Dermis blood vessel endothelial cell (primary cell): ENCODE data around the gene LAG3. TPM values are rescaled to one million over a fixed set of nuclear protein-coding genes. Genes with fewer than 3 reads are reported as not detected.

Experiments used
- DNase-seq: peaks from one replicate; pipeline ENCODE4 v3.0.0; 2010
- total RNA-seq: library from RNA; depleted of rRNA; stranded (reverse); fragments of >200 nt; gene quantifications from 2 replicates; pipeline ENCODE4 v1.2.3, GENCODE V29; 2014

Gene LAG3
- total RNA-seq, 1 donor from 2014 or later: under 0.01 TPM

DNA sequence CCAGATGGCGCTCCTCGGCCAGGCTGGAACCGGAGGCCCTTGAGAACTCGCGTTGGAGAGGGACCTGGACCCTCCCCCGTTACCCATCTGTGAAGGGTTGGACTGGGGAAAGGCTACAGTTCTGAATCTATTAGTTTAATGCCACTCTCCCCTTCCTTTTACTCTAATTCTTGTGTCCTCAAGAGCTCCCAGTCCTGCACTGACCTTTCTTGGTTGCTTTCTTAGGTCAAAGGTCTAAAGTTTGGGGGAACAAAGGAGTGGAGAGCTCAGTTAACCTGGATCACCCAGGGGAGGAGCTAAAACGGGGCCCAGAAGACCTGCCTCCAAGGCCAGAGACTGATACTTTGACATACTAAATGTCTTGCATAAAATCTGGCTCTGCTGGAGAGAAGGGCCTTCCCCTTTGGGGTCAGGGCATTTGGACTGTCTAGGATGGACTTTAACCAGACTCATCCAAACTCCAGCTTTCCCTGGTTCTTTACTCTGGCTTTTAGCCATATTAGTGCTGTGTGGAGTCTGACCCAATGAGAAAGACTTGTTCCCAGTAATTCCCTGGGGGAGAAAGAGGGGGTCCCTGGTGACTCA, 18.5 kb upstream of the LAG3 start:
- DNase-seq: no peak

DNA sequence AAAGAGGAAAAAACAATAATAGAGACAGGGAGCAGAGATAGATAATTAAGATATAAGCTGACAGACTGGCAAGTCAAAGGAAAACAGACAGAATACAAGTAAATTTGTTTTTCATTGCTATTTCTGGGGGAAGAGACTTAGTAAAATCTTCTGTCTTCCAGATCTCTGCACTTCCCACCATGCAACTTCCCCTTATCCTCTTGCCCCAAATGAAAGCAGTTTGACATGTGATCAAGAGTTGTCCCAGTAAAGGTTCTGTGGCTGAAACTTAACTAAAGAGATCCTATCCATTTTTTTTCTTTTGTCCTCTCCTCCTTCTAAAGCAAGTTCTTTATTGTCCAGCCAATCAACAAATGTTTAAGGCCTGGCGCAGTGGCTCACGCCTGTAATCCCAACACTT, 17.9 kb upstream of the LAG3 start:
- DNase-seq: no peak

- no peak for DNase-seq
These were observed 15.2 kb upstream of the LAG3 start for GRCh38 chr12:6757028-6757690.

DNA sequence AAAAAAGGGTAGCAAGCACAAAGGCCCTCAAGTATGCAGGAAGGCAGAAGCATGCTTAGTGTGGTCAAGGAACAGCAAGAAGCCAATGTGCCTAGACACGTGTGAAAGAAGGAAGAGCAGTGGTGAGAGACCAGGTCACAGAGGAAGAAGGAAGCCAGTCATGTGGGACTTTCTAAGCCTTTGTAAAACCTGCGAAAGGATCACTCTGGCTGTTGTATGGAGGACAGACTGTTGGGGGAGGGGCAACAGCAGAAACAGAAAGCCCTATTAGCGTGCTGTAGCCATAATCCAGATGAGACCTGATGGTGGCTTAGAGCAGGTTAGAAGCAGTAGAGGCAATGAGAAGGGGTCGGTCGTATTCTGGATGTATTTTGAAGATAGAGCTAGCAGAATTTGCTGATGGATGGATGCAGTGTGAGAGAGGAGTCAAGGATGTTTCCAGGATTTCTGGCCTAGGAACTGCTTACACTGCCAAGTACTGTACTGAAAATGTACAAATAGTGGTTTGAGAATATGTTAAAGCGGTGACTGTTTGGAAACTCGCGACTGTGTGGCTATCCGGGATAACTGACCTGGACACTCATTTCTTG, 13.7 kb upstream of the LAG3 start:
- DNase-seq: no peak

DNA sequence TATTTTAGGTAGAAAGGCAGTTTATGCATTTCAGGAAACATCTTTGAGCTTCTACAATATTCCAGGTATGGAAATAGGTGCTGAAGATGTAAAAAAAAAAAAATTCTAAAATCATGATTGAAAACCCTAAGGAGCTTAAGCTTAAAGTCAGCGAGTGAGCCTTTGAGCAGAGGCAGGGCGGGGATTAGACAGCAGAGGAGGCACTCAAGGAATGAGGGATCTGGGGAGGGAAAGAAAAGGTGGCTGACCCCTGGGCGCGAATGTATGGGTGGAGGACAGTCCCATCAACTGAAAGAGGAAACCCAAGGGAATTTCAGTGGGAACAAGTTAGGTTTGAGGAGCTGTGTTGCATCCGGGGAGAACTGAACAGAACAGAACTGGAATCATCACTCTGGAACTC, 12.6 kb upstream of the LAG3 start:
- no peak for DNase-seq

DNA sequence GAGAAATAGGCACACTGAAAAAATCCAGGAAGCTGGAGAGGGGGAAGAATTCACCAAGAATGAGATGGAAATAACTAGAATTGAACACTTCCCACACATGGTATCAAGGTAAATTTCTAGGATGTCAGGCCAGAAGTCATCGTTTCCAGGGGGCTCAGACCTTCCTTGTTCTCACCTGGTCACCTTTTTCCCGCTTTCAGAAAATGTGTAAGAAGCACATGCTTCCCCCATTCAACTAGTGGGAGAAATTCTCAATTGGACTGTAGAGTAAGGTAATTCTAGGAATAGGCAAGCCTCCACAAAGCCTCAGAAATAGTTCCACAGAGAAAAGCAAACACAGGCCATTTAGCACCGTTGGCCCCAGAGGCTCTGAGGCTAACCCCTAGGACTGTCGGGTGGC, 8.9 kb upstream of the LAG3 start:
- no peak for DNase-seq

- peak; percentile 98 for DNase-seq
These were observed 8.1 kb upstream of the LAG3 start for GRCh38 chr12:6764011-6764828.

- peak; percentile 26 for DNase-seq
These were observed 7.2 kb upstream of the LAG3 start for GRCh38 chr12:6765048-6765633.

- DNase-seq: peak; percentile 79
These were observed 6.4 kb upstream of the LAG3 start, which contains the start of gene PTMS for GRCh38 chr12:6765634-6766581. PTMS (plus strand) TSS chr12:6766363; CDS start chr12:6766706, 343 bp downstream.

DNA sequence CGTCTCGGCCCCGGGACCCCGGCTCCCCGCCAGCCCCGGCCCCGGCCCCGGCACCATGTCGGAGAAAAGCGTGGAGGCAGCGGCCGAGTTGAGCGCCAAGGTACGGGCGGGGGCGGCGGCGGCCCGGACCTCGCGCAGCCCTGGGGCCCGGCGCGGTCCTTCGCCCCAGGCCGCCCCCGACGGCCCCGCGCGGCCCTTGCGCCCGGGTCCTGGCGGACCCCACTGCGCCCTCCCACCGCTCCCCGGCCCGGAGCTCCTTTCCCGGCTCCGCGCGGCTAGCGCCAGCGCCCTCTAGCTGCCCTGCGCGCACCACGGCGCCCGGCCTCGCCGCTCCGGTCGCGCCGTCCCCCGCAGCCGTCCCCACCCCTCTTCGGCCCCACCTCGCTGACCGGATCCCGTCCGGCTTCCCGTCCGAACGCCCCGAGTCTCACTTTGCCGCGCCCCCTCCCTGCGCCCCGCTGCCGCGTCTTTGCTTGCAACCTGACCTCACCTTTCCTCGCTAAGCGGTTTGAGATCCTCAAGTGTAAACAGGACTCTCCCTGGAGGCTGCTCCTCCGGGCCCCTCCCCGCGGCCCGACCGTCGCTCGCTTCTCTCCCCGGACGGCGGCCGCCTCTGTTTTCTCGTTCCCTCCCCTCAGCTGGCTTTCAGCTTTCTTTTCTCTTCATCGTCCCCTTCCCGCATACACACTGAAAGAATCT, 5.5 kb upstream of the LAG3 start:
- DNase-seq: peak; percentile 81

DNA sequence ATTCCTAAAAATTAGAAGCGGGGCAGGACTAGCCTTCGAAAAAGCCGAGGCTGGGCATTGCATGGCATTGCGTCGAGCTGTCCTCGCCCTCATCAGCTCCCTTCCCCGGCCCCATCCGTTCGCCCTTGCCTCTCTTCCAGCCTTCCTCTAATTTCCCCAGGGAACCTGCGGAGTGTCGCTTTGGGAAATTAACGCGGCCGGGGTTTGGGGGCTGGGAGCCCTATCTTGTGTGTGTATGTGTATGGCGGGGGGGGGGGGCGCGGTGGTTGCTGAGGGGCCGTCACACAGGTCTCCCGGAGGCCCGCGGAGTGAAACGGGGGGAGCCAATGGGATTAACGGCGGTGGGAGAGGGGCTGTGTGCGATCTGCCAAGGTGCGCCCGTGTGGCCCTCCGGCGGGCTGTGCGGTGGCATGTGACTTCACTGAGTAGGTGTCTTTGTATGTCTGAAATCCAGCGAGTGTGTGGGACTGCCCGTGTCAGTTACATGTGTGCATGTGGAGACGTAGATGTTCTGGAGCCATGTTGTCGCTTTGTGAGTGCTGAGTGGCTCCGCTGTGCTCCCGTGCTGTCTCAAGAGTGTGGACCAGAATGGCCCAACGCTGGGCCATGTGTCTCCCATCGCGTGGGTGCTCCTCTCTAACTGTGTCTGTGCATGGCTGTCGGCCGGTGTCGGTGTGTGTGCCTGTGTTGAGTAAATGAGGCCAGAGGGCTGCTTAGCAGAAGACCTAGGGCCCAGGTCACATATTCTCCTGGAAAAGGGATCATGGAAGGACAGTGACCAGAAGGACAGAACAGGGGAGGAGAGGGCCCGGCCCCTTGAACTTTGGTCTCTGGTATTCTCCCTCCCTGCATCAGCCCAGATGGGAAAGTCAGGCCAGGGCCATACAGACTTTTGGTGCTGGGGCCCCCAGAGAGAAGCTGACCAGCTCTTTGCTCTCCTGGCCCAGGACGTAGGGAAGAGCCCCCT, 4.7 kb upstream of the LAG3 start:
- DNase-seq: peak; percentile 47

GRCh38 chr12:6768437-6768914, 3.8 kb upstream of the LAG3 start:
- DNase-seq: peak; percentile 21

GRCh38 chr12:6768990-6769389, 3.3 kb upstream of the LAG3 start:
- DNase-seq: peak; percentile 53

GRCh38 chr12:6769666-6770065, 2.7 kb upstream of the LAG3 start:
- no peak for DNase-seq

DNA sequence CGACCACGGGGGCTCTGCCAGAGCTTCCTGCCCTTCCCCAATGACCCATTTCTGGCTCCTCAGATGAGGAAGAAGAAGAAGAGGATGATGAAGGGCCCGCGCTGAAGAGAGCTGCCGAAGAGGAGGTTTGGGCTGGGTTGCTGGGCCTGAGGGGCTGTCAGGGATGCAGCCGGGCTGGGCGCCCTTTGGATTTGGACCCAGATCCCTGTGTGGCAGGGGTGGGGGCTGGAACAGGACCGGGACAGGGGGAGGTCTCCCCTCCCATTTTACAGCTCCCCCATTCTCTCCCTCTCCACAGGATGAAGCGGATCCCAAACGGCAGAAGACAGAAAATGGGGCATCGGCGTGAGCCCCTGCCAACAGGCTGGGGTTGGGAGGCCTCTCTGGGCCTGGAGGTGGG, 2.2 kb upstream of the LAG3 start:
- no peak for DNase-seq

DNA sequence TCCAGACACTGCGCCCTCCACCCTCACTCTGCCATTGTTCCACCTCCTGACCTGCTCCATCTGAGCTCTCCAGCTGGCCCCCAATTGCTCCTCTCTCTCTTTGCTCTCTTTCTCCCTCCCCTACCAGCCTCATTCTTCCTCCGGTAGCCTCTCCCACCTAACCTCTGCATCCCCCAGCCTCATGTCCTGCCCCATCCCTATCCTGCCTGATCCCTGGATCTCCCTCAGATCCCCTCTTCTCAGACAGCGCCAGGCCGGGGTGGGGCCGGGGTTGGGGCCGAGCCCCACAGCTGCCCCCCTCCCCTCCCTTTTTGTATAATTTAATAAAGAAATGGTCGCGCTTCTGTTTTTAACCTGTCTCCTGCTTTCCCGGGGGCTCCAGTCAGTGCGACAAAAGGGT, 1.7 kb upstream of the LAG3 start:
- no peak for DNase-seq

- DNase-seq: peak; percentile 73
These were observed 1.2 kb upstream of the LAG3 start for GRCh38 chr12:6771091-6771495.

- DNase-seq: no peak
These were observed 600 bp upstream of the LAG3 start for GRCh38 chr12:6771509-6772330.
